Stimulated activated CD8-positive, alpha-beta memory T cell treated with anti-CD3 and anti-CD28 coated beads, Interleukin-12 subunit alpha, Interleukin-12 subunit beta, amount 100 ng/mL, for 24 hours (primary cell): ENCODE data around the gene MCTP1.

Source experiments
- DNase-seq: peaks from one replicate; pipeline ENCODE4 v3.0.0-alpha.2; 2020; ENCODE audit errors: extremely low read depth

MCTP1 gene

DNA sequence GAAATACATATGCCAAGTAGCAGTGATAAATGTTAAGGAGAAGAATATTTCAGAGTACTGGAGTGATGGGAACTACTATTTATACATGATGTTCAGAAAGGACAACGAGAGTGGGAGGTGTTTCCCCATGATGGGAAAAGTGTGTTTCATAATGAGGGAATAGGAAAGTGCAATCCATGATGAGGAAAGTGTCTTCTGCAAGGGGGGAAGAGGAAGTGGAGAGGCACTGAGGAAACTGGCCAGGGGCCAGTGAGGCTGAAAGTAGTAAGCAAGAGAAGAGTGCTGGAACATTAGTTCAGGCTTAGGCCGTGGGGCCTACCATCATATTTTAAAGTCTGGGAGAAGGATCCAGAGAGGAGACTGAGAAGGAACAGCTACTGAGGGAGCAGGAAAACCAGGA is 339.2 kb downstream of the MCTP1 start:
- DNase-seq = no peak

GRCh38 chr5:94944160-94944559 is 340.7 kb downstream of the MCTP1 start:
- DNase-seq = no peak

DNA sequence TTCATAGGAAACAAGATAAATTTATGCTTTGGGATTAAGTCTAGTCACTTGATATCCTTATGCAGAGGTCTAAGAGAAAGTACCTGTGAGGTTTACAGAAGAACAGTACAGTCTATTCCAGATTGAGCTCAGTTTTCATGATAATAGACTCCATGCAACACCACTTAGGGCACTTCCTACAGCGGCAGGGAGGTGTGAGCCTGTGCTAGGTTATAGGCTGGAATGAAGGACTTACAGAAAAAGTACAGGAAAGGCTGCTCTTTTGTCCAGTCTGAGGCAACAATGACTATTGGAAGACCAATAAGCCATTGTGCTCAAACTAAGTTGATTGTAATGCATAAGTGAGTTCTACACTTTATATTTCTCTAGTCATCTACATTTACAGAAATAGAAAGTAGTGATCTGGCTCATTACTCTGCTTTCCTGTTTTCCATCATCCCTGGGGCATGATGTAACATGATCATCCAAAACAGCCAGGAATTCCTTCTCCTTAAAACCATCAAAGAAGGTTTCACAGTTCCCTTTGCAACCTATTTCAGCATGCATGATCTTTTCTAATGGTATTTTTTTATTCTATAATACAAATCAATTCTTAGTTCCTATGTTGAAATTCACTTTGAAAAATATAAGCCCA is 343.7 kb downstream of the MCTP1 start:
- DNase-seq = no peak

- no peak for DNase-seq
Measured at GRCh38 chr5:94932259-94932658, 352.6 kb downstream of the MCTP1 start.

DNA sequence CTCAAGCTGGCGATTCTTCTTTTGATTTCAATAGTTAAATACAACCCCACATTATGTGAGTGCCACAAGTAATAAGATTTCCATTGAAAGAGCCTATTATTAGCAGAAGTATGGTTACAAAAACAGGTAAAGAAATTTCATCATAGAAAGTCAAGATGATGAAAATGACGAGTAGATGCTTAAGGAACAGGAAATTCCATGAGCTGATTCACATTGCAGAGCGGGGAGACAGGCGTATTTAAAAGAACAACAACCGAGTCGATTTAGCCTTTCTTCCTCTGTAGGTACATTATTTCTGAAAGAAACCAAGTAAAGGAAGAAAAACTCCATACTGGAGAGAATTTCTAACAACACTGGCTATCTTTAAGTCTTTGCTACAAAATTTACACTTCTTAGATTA is 356.0 kb downstream of the MCTP1 start:
- no peak for DNase-seq

DNA sequence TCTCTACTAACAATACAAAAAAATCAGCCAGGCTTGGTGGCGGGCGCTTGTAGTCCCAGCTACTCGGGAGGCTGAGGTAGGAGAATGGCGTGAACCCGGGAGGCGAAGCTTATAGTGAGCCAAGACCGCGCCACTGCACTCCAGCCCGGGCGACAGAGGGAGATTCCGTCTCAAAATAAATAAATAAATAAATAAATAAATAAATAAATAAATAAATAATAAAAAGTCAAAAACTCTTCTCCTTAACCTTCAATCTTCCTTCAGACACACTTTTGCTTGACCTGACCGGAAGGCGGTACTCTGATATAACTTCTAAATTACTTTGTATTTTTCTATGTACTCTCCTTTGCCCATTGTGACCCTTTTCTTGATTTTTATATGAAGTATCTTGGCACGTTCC is 364.3 kb downstream of the MCTP1 start:
- no peak for DNase-seq

DNA sequence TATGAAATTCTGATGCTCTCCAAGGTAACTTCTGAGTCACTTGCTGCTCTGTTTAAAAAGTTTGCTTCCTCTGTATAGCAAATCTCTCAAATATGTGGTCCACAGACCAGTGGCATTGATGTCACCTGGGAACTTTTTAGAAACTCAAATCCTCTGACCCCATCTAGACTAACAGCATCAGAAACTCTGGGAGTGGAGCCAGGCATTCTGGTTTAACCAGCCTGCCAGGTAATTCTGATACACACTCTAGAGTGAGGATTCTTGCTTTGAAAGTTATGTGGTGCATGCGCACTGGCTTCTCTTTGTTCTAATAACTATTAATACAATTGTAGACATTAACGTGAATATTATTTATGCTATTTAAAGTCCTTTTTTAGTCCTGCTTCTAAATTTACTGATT is 368.3 kb downstream of the MCTP1 start:
- no peak for DNase-seq

- DNase-seq = no peak
Measured at GRCh38 chr5:94911276-94911675, 373.6 kb downstream of the MCTP1 start.

- no peak for DNase-seq
Measured at GRCh38 chr5:94910721-94911120, 374.2 kb downstream of the MCTP1 start.

DNA sequence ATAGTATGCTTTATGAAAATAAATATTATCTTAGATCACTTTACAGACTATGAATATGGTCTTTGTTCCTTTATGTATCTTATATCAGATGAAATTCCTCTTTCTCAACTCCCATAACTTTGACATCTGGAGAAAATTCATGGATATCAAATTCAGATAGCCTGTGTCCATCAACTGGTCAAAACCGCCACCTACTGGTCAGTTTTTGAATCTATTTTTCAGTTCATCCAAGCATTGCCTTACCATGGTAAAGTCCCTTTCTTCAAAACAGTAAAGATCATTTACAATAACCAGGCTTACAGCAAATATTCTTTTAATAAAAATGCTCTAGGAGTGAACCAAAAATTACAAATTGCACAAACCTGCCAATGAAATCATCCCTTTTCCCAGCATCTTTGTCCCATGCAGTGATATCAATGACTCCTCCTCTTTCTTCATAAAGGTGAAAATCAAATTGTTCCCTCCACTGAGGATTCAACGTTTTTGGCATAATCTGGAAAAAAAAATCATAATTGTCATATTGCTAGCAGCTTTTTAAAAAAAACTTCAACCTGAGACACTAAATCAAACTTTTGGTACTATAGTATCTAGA is 375.9 kb downstream of the MCTP1 start:
- DNase-seq = no peak

GRCh38 chr5:94906750-94907149 is 378.1 kb downstream of the MCTP1 start:
- no peak for DNase-seq

DNA sequence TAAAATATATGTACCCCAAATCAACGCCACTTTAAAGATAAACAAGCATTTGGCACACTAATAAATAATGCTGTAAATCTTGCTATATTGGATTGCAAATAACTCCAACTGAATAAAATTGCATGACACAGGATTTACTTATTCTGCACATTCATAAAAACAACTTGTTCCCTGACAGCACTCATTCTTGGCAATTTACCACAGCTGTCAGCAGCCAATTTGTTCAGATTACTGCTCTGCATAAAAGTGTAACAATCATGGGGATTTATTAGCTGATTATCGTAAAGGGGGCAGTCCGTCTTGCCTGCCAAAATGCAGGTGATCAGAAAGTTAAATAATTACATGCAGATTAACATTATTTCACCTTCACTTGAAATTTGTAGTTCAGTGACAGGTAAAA is 381.2 kb downstream of the MCTP1 start:
- DNase-seq = no peak

DNA sequence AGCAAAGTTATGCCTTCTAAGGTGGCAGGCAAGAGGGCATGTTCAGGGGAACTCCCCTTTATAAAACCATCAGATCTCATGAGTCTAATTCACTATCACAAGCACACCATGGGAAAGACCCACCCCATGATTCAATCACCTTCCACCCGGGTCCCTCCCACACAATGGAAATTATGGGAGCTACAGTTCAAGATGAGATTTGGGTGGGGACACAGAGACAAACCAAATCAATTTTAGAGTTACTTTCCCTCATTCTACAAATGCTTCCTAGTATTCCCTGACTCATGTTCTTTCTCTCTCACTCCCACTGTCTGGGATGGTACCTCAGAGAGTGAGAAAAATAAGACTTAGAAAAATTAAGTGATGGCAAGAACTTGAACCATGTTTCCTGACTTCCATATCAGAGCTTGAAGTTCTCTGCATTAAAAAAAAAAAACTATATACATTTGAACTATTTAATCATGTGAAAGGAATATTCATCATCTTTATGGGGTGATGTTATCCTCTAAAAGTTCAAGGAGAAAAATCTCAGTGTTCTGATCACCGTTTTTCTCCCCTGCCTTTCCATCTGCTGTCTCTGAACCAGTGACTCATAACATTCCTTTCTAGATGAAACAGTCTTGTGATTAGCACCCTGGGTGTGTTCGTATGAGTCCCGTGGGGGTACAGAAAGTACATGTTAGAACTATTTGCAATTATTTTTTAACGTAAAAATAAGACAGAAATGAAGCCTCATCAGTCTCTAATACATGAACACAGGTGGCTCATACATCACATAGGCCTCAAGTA is 383.5 kb downstream of the MCTP1 start:
- no peak for DNase-seq

DNA sequence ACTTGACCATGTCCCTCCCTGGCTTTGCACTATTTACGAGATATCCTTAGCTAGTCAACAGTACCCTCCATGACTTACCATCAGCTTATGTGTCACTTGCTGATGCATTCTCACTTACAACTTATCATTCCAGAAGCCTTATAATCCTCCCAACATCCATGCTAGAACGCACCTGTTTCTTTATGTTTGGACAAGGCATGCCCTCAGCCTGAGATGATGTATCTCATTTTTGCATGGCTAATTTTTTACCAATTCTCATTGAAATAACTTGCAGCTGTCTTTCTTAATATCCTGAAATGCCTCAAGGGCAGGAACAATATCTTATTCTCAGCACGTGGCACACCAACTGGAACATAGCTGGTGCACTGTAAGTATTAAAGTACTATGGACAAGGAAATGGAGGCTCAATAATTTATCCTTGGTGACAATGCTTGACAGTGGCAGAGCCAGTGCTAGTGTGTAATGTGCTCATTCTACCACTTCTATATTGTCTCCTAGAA is 384.8 kb downstream of the MCTP1 start:
- no peak for DNase-seq

GRCh38 chr5:94893412-94894135 is 391.3 kb downstream of the MCTP1 start:
- DNase-seq = no peak

- DNase-seq = no peak
Measured at GRCh38 chr5:94891972-94892371, 392.9 kb downstream of the MCTP1 start.

DNA sequence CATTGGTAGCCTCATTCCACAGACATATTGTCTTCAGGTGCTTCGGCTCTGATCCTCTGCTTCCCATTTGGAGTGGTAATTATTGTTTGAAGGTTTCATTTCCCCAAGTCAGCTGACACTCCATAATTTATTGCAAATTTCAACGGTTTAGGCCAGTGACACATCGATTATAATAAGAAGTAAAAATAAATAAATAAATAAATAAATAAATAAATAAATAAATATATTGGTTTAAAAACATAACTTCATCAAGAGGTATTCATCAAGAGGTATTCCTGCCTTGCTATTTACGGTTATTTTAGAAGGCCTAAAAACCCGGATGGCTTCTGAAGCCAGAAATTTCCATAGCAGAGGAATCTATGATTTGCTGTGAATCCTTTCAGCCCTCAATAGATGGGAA is 393.3 kb downstream of the MCTP1 start:
- no peak for DNase-seq

DNA sequence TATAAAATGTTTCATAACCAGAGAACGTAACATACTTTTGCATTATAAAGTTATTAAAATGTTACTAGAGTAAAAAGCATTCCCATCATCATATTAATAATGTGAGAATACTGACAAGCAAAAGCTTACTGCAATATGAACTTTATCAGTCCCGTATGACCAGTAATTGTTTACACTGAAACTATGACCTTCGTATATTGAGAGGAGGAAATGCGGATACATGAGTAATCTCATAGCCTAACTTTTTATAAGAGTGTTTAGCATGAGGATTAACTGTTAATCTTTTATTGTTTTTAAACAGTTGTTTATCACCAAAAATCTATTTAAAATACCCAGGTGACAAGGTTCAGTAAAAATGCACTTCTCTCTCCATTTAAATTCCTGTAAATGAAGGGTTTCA is 394.0 kb downstream of the MCTP1 start:
- DNase-seq = no peak

GRCh38 chr5:94888674-94889073 is 396.2 kb downstream of the MCTP1 start:
- DNase-seq = no peak

DNA sequence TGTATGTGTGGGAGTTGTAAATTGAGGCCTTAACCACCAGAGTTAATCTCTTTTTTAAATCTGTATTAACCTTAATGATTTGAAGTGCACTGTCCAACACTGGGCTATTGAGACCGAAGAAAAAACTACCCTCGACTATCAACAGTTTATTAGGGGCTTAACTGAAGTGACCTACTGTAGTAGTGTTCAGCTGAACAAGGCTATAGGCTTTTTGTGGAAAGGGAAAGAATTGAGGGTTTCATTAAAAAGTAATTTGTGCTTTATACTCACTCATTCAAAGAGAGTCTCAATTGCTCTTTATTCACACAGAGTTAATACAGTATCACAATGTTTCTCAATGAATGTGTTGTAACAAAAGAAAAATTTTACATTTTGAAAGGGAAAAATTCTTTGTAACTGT is 399.0 kb downstream of the MCTP1 start:
- DNase-seq = no peak

GRCh38 chr5:94884311-94884710 is 400.6 kb downstream of the MCTP1 start:
- no peak for DNase-seq

DNA sequence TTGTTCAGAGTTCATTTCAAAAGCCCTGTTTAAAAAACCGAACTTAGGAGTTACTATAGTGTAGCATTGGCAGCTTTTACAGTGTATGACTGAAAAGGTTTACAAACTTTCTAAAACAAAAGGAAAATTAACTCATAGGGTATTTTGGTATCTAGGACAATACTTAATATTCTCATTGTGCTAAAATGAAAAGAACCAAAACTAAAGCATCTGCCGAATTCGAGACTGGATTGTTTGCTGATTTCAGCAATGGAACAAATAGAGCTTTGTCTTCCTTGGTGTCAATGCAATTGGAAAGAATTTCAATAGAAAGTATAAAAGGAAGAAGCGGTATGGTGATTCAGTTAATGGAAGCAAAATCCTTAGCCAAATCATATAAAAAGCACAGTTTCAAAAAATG is 412.4 kb downstream of the MCTP1 start:
- no peak for DNase-seq
